GM18499 (cell line): ENCODE results near the gene IKZF2.

Experiments
- ATAC-seq: cut with Tn5 transposase; IDR thresholded peaks from one replicate; pipeline ENCODE4 v1.9.1; 2021; ENCODE audit warnings: moderate number of reproducible peaks; ENCODE audit not compliant: insufficient read depth, unreplicated experiment

IKZF2 gene

DNA sequence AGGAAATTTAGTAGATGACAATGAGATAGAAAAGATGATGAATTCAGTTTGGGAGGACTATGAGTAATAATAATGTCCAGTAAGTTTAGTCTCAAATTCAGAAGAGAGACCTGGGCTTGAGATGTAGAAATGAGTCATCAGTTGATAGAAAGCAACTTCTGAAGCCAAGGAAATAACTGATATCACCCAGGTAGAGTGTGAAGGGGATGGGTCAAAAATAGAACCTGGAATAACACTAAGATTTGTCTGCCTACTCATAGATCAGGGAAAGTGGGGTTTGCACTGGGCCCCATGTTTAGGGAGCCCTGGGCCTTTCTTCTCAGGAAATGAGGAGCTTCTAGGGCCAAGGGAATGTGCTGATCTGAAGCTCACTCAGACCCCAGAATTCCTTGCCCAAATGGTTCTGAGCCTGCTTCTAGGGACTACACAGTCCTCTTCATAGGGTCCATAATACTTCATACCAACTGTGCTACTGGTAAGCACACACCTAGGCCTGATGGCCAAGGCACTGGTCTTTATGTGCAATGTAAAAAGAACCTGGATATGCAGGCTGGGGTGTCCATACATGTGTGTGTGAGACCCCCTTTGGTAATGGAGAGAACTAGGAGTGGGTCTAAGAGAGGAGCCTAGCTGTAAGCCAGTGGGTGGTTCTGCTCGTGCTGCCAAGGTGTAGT, 141.2 kb downstream of the IKZF2 start:
- ATAC-seq = peak; percentile 37

- ATAC-seq = no peak
Observed at GRCh38 chr2:213007290-213007838, 144.0 kb downstream of the IKZF2 start.

DNA sequence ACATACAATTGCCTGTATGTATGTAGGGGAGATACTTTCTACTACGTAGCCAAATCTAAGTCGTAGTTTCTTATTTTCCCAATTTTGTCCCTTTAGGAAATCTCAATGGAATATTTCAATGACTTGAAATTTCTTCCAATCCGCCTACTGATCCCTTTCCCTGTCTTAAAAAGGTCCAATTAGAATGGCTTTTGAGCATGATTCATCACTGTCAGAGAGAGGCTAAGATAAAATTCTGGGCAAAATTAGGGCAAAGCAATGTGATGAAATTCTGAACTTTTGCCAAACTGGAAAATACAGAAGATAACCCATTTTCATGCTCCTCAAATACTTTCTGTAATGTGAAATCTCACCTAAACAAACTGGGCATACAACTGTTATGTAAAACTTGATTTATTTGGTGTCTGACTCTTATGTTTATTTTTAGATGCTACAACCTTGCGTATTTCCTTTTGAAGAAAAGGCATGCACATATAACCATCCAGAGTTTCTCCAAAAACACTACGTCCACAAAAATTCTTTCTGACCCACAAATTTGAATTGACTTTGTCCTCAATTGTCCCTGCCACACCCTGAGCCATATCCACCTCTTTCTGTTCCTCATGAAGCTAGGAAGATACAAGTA, 147.1 kb downstream of the IKZF2 start:
- no peak for ATAC-seq

DNA sequence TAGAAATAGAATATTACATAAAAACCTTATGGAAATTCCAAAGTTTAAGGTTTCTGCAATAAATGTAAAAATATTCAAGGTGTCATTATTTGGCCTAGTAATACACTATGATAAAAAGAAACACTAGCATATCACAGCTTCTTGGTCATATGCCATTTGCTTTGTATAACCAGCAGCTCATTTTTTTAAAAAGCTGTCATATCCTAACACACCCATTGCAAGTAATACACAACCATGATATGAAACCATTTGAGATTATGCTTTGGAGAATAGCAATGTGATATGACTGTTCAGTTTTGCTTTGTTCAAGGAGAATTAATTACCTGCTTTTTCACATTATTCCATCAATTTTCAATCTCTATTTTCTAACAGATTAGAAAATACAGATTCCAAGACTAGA, 149.0 kb downstream of the IKZF2 start:
- no peak for ATAC-seq

- no peak for ATAC-seq
Observed at GRCh38 chr2:213001297-213001910, 150.0 kb downstream of the IKZF2 start.

DNA sequence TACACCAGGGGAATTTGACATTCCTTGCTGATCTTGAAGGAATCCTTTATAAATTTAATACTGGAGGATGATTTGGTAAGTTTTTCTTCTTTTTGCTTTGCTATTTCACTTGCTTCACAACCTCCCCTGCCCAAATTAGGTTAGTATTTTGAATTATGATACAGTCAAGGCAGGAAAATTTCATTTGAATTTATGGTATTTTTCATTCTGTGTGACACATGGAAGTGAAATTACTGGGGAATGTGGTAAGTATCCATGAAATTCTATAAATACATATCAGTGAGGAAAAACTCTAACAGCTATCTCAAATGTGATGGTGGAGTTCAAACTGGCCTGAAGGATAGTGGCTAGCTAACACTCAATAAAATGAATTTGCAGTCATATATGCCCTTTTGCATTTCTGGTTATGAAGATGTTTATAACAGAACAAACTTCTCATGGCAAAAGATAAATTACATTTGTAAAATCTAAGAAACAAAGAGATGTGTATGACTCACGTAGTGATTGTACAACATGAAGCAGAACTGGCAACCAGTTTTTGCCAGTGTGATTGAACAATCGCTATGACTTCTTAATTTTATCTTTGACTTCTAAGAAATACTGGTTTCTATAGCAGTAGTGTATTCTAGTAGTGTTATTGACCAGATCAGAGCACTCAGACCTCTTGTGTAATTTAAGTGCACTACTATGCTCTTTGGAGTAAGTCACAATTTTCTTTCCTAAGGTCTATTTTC, 152.6 kb downstream of the IKZF2 start:
- ATAC-seq = no peak

GRCh38 chr2:212997526-212998020, 153.8 kb downstream of the IKZF2 start:
- ATAC-seq = no peak

GRCh38 chr2:212995920-212996319, 155.5 kb downstream of the IKZF2 start:
- ATAC-seq = no peak

- ATAC-seq = no peak
Observed at GRCh38 chr2:212994976-212995375, 156.4 kb downstream of the IKZF2 start.

- peak; percentile 73 for ATAC-seq
Observed at GRCh38 chr2:212991120-212991519, 160.3 kb downstream of the IKZF2 start.

DNA sequence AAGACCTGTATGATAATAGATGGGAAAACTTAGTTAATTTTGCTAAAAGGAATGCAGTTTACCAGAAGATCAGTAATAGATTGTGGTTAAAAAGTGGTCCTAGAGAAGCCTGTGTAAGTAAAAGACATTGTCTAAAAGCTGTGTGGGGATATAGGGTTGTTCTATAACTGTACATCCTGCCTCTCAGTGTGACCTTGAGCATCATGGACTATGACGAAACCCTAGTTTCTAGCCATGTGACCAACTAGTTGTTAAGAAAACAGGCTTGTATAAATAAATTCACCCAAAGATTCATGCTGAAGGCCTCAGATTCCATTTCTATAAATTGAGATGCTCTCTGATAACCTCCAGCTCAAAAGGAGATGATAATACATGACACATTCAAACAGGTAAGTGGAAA, 160.7 kb downstream of the IKZF2 start:
- no peak for ATAC-seq

DNA sequence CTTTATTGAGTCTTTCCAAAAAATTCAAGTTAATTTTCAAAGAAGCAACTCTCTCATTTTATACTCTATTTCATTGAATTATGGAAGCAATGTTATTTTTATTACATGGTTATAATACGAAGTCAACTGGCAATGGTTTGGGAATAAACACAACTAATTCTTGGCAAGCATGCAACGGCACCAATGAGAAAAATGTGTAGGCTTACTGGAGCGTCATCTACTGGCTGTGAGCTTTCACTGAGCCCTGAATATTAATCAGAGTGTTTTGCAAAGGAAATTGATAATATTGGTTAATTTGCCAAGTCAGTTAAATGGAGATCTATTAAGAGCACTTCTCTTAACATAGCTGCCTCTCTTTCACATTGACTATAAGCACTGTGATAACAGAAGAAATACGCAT, 163.9 kb downstream of the IKZF2 start:
- no peak for ATAC-seq

DNA sequence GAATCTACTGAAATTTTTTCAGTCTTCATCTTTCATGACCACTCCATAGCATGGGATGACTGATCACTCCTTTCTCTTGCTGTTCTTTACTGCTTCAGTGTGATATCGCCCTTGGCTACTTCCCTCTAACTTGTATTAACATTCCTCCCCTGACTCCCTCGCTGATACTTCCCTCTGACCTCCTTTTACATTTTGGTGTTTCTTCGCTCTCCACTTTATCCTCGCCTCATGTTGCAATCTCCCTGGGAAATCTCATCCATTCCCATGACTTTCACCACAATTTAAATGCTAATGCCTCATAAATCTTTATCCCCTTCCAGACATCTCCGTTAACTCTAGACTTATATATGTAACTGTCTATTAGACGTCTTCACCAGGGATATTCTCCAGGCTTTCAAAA, 167.3 kb downstream of the IKZF2 start:
- no peak for ATAC-seq

- ATAC-seq = no peak
Observed at GRCh38 chr2:212979799-212980198, 171.6 kb downstream of the IKZF2 start.

DNA sequence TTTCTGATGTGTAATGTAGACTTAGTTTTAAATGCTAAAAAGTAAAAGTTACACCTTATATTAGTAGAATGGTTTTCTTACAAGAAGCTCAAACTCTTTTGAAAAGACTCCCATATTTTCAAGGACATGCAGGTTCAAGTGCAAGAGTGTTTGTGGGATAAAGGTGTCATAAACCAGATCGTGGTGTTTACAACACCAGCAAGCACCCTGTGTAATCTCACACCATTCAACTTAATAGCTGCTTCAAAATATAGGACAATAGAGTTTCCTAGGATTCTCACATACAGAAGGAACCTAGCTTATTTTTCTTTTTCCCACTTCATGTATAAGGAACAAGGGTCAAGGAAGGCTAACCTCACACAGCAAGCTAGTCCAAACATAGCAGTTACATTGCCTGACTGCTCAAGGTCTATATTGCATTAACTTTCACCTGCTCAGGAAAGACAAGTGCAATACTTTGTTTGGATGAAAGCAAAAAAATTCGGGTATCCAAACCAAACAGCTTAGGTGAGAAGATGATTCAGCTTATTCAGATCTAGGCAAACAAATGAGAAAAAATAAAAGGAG, 172.3 kb downstream of the IKZF2 start:
- ATAC-seq = no peak

DNA sequence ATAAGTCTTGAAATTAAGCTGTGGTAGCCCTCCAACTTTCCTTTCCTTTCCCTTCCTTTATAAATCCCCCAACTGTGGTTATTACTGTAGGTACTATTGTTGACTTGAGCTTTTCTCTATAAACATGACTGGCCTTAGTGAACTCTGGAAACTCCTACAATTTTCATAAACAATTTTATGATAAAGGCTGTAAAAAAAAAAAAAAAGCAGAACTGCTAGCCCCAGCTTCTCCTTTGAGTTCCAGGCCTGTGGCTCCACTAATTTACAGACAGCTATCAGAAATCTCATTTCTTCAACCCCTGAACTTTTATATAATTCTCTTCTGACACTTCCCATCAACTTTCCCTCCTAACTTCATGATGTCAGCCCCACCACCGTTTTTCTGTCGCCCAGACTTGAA, 174.3 kb downstream of the IKZF2 start:
- no peak for ATAC-seq

GRCh38 chr2:212975333-212975732, 176.1 kb downstream of the IKZF2 start:
- ATAC-seq = no peak

DNA sequence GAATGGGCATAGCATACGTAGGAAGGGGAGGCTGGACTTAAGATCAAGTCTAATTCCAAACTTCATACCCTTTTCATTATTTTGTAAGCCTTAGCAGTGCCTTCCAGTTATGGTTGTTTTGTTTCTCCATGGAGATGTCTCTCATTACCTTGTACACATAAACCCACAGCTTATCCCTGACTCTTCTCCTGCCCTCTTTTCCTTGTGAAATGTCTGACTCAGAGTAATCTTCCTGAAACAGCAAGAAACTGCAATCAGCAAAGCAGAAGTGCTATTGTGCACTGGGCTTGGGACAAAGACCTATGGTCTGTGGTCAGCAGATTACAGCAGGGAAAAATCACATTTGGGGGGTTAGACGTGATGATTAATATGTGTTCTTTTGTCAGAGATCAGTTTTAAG, 176.7 kb downstream of the IKZF2 start:
- ATAC-seq = no peak

GRCh38 chr2:212973347-212973746, 178.1 kb downstream of the IKZF2 start:
- ATAC-seq = no peak

- ATAC-seq = no peak
Observed at GRCh38 chr2:212970132-212970531, 181.3 kb downstream of the IKZF2 start.
